MM.1S (cell line): ENCODE data around the gene DNAL1.

ENCODE experiments used
- EZH2phosphoT487 ChIP-seq: fragments of 300-600 bp; sonication (generic); IDR thresholded peaks from 2 replicates; pipeline ENCODE4 v1.6.1; 2018; ENCODE audit warnings: antibody characterized with exemption, low read length
- TF ChIP-seq, protein P1 (sequence below): fragments of 300-600 bp; sonication (generic); IDR thresholded peaks from 2 replicates; pipeline ENCODE4 v1.5.1; 2016; ENCODE audit warnings: antibody characterized with exemption, low read length, mixed read lengths

DNA sequence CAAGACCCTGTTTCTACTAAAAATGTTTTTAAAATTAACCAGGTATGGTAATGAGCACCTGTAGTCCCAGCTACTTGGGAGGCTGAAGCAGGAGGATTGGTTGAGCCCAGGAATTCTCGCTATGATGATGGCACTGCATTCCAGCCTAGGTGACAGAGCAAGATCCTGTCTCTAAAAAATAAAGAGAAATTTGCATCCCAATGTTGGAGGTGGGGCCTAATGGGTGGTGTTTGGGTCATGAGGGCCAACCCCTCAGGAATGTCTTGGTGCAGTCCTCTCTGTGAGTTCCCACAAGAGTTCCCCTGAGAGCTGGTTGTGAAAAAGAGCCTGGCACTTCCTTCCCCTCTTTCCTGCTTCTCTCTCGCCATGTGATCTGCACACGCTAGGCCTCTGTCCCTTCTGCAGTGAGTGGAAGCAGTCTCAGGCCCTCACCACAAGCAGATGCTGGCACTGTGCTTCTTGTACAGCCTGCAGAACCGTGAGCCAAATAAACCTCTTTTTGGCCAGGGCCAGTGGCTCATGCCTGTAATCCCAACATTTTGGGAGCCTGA lies 21.2 kb upstream of the DNAL1 start:
- TF ChIP-seq EZH2phosphoT487: no peak
- TF ChIP-seq, protein P1, sequence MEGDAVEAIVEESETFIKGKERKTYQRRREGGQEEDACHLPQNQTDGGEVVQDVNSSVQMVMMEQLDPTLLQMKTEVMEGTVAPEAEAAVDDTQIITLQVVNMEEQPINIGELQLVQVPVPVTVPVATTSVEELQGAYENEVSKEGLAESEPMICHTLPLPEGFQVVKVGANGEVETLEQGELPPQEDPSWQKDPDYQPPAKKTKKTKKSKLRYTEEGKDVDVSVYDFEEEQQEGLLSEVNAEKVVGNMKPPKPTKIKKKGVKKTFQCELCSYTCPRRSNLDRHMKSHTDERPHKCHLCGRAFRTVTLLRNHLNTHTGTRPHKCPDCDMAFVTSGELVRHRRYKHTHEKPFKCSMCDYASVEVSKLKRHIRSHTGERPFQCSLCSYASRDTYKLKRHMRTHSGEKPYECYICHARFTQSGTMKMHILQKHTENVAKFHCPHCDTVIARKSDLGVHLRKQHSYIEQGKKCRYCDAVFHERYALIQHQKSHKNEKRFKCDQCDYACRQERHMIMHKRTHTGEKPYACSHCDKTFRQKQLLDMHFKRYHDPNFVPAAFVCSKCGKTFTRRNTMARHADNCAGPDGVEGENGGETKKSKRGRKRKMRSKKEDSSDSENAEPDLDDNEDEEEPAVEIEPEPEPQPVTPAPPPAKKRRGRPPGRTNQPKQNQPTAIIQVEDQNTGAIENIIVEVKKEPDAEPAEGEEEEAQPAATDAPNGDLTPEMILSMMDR: no peak
